Lower lobe of right lung (tissue), 2 donors: ENCODE measurements around the gene PAMR1. TPM values are rescaled to one million over a fixed set of nuclear protein-coding genes. Genes with fewer than 3 reads are reported as not detected.

Experiments used
- ATAC-seq, 2 donors: fragments of 200-7000 bp; cut with Tn5 transposase; one replicate each; pipeline ENCODE4 v1.9.1; 2020 to 2022; ENCODE audit warnings: mild to moderate bottlenecking in 2 of 2, moderate library complexity in 2 of 2
- DNase-seq: peaks from one replicate; pipeline ENCODE4 v3.0.0-alpha.2; 2020
- H3K27ac ChIP-seq: fragments of 200-600 bp; one replicate; pipeline ENCODE4 v1.8.0; 2022
- H3K27me3 ChIP-seq: fragments of 200-600 bp; one replicate; pipeline ENCODE4 v1.8.0; 2022; ENCODE audit warnings: low read depth
- H3K36me3 ChIP-seq: fragments of 200-600 bp; one replicate; pipeline ENCODE4 v1.8.0; 2022; ENCODE audit warnings: mild to moderate bottlenecking
- H3K4me1 ChIP-seq: fragments of 200-600 bp; one replicate; pipeline ENCODE4 v1.8.0; 2022
- H3K4me3 ChIP-seq: fragments of 200-600 bp; one replicate; pipeline ENCODE4 v1.8.0; 2022; ENCODE audit warnings: mild to moderate bottlenecking
- H3K9me3 ChIP-seq: fragments of 200-600 bp; one replicate; pipeline ENCODE4 v1.8.0; 2022
- intact Hi-C: fragments of 100-400 bp; cut with DNase I; formaldehyde crosslinking; loops from one replicate; pipeline ENCODE4 v1.11.0; 2022
- total RNA-seq: library from RNA; stranded (reverse); fragmentation: NEBNext Ultra II Directional; extraction: Animal tissue kit (Norgen Biotek cat#: 25700); gene quantifications from one replicate; pipeline ENCODE4 v1.2.1, GENCODE V29; 2021
- TF ChIP-seq, protein P1 (sequence below): fragments of 200-600 bp; IDR thresholded peaks from one replicate; pipeline ENCODE4 v1.8.0; 2022; ENCODE audit warnings: antibody characterized with exemption, mild to moderate bottlenecking
- donor health status: DM: no; HTN: yes; CAD: no; lungs with severe emphysema.

The PAMR1 gene
- total RNA-seq, 1 donor from 2014 or later: 5.6 TPM

DNA sequence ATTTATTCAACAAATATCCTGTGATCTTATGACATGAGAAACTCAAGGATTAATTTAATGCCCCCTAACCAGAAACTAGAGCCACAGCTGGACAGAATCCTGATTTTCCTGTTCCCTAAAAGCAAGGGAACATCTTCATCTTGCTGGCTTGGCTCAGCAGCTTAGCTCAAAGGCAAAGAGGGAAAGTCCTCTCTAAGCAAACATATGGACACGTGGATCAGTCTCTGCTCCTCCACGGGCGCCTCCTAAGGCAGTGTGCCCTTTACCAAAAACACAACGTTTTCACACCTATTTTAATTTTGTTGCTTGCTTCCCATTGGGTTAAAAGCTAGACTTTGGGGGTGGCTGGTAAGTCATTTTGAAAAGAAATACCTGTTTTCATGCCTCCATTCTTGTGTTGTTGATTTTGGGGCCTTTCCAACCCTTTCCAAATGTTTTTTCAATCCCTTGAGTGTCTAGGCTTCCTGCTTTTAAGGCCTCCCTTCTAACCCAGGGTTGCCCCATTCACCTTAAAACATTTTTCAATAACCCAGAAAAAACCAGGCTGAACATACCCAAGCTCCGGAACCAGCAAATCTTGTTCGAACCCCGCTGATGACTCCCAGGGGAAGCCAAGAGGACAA, 121.5 kb downstream of the PAMR1 start:
- TF ChIP-seq, protein P1, sequence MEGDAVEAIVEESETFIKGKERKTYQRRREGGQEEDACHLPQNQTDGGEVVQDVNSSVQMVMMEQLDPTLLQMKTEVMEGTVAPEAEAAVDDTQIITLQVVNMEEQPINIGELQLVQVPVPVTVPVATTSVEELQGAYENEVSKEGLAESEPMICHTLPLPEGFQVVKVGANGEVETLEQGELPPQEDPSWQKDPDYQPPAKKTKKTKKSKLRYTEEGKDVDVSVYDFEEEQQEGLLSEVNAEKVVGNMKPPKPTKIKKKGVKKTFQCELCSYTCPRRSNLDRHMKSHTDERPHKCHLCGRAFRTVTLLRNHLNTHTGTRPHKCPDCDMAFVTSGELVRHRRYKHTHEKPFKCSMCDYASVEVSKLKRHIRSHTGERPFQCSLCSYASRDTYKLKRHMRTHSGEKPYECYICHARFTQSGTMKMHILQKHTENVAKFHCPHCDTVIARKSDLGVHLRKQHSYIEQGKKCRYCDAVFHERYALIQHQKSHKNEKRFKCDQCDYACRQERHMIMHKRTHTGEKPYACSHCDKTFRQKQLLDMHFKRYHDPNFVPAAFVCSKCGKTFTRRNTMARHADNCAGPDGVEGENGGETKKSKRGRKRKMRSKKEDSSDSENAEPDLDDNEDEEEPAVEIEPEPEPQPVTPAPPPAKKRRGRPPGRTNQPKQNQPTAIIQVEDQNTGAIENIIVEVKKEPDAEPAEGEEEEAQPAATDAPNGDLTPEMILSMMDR: no peak
- ATAC-seq (peak; percentile 32 to 65), DNase-seq (no peak)
- Histone ChIP-seq H3K27me3 (no peaks in the 10 kb centered on the region), H3K4me3 (no peak overlapping the region), H3K9me3 (no peaks in the 10 kb centered on the region), H3K4me1 (no peaks in the 10 kb centered on the region), H3K36me3 (no peaks in the 10 kb centered on the region), H3K27ac (peak overlapping the region; percentile 43)
- intact Hi-C loops: no loop called here

DNA sequence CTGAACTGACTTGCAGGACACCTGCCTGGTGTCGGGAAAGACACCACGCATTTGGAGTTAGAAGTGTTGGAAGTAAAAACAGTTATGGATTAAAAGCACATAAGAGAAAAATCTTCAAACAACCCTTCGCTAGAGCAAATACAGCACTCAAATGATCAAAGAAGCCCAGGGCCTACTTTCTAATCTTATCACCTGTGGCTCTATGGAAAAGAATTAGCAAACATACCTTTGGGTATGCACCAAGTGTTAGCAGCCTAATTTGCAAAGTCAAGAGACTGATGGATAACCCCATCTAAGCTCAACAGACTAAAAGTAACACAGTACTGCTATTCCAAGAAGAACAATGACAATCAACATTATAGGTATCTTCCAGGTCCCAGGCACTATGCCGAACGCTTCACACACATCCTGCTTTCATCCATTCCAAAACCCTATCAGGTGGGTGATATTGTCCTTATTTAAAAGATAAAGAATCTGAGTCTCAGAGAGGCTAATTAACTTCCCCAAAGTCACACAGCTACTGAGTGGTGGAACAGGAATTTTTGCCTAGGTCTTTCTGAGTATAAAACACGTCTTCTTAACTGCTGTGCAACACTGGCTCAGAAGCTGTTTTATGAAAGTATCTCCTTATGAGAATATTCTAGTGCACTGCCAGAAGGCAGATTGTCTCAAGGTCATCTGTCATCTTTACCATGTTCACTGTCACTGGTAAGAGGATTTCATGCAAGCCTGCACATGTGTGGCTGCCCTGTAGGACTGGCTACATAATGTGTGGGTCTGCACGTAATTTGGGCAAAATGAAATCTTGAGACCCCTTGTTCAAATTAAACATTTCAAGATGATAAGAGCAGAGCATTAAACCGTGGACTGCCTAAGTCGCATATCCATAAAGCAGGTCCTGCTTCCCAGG, 122.4 kb downstream of the PAMR1 start:
- Histone ChIP-seq H3K4me3 (no peak overlapping the region), H3K9me3 (no peaks in the 10 kb centered on the region), H3K4me1 (no peaks in the 10 kb centered on the region), H3K27me3 (no peaks in the 10 kb centered on the region), H3K36me3 (no peaks in the 10 kb centered on the region), H3K27ac (no peak overlapping the region)
- ATAC-seq (peak in 1 of 2 donors; percentile 45), DNase-seq (no peak)
- intact Hi-C loops: no loop called here
- TF ChIP-seq, protein P1: no peak

GRCh38 chr11:35398881-35399280, 126.5 kb downstream of the PAMR1 start:
- no peaks in the 10 kb centered on the region for H3K9me3 ChIP-seq
- H3K27ac ChIP-seq: no peak overlapping the region
- TF ChIP-seq, protein P1: no peak
- intact Hi-C loops: no loop called here
- DNase-seq (no peak), ATAC-seq (no peak)
- no peak overlapping the region for H3K4me3 ChIP-seq
- no peaks in the 10 kb centered on the region for H3K36me3 ChIP-seq
- H3K4me1 ChIP-seq: no peaks in the 10 kb centered on the region
- H3K27me3 ChIP-seq: no peaks in the 10 kb centered on the region

GRCh38 chr11:35394941-35395340, 130.5 kb downstream of the PAMR1 start:
- no peak for ATAC-seq
- TF ChIP-seq, protein P1: no peak

DNA sequence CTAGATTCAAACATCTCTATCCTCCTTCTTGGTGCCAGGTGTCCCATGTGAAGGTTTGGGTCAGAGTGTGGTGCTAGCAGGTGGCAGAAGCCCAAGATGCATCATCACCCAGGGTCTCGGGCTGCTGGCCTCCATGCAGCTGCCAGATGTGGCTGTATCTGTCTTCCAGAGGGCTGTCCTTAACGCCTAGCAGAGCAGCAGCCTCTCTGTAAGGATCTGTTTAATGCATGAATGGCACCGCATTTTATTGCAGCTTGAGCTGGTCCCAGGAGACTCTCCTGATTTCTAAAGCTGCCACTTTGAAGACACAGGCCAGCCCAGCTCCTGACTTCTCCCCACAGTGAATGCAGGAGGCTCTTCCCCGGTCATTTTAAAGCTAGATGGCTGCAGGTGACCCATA, 132.3 kb downstream of the PAMR1 start:
- H3K27ac ChIP-seq: no peak overlapping the region
- DNase-seq (no peak), ATAC-seq (no peak)
- intact Hi-C loops: no loop called here
- H3K27me3 ChIP-seq: no peaks in the 10 kb centered on the region
- H3K36me3 ChIP-seq: no peaks in the 10 kb centered on the region
- peaks cover 23% of the 10 kb centered on the region for H3K4me1 ChIP-seq
- TF ChIP-seq, protein P1: no peak
- H3K9me3 ChIP-seq: no peaks in the 10 kb centered on the region
- H3K4me3 ChIP-seq: no peak overlapping the region

More at GRCh38 chr11:35394941-35395340, 130.5 kb downstream of the PAMR1 start:
- peaks cover 23% of the 10 kb centered on the region for H3K4me1 ChIP-seq
- DNase-seq: no peak
- no peaks in the 10 kb centered on the region for H3K27me3 ChIP-seq
- H3K36me3 ChIP-seq: no peaks in the 10 kb centered on the region
- intact Hi-C loops: no loop called here
- H3K9me3 ChIP-seq: no peaks in the 10 kb centered on the region
- no peak overlapping the region for H3K4me3 ChIP-seq
- no peak overlapping the region for H3K27ac ChIP-seq
